ELF-1 (cell line): ENCODE measurements around the gene PLXNA3.
A peak's percentile ranks its signal among the peaks of the same experiment; 100 is the strongest.

ENCODE experiments used
- DNase-seq: peaks from one replicate; pipeline ENCODE4 v3.0.0-alpha.2; 2016; ENCODE audit warnings: low read depth, low spot score

The PLXNA3 gene

DNA sequence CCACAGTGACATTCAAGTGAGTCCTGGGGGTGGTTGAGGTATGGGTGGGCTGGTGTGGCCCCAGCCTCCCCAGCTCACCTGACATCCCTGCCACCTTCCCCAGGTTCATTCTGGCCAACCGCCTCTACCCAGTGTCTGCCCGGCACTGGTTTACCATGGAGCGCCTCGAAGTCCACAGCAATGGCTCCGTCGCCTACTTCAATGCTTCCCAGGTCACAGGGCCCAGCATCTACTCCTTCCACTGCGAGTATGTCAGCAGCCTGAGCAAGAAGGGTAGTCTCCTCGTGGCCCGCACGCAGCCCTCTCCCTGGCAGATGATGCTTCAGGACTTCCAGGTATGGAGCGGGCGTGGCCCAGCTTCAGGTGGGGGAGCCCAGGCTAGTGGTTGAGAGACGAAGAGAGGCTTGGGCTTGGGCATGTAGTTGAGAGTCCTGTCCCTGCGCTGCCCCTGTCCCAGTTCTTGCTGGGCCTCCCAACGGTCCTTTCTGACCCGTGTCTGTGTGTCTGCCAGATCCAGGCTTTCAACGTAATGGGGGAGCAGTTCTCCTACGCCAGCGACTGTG lies 22.8 kb upstream of the PLXNA3 start:
- DNase-seq, result no peak

DNA sequence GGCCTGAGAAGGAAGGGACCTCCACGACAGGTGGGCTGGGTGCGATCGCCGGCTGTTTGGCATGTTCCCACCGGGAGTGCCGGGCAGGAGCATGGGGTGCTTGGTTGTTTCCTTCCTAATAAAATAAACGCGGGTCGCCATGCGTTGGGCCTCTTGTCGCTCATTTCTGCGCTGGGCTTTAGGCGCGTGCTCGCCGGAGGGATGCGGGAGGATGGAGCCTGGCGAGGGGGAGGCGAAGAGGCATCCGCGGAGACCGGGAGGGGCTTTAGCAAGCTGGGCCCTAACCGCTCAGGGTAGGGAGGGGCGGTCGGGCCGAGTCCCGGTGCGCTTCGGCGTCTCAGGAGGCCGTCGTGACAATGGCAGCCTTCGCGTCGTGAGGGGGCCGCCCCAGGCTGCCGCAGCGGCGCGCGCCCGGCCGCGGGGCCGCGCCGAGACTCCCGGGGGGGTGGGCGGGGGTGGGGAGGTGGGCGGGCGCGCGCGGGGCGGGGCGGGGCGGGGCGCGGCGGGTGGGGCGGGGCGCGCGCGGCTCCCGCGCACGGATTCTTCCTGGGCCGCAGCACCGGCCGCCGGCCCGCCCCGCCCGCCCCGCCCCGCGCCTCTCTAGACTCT lies 21.6 kb upstream of the PLXNA3 start:
- DNase-seq, result peak; percentile 76

DNA sequence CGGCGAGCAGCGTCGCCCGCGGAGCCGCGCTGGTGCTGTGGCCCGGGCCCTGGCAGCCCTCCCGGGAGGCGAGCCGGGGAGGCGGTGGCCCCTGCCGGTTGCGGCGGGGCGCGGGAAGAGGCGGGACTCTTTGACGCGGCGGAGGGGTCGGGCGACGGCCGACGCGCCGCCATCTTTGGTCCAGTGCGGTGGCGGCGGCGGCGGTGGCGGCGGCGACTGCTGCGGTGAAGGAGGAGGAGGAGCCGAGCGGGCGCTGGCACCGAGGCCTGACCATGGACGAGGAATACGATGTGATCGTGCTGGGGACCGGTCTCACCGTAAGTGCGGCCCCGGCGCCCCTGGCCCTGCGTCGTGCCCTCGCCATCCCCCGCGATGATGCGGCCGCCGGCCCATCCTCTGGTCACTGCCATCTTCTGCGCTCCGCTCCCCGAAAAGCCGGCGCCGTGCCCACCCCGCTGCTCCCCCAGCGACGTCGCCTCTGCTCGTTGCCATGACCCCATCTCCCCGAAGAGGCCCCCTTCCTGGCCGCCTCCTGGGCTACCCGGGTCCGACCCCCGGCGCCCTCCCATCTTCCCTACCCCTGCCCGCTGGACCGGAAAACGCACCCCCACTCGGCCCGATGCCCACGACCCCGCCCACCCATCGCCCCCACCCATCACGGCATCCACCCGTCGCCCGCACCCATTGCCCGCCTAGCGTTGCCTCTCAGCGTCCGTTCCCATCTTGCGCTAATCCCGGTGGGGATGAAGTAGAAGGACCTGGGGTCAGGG lies 20.9 kb upstream of the PLXNA3 start, which contains the start of gene GDI1:
GDI1 (plus strand) TSS at position 172 of the 770 bp plus-strand sequence; CDS start at position 273, 101 bp downstream.
- DNase-seq, result peak; percentile 60

DNA sequence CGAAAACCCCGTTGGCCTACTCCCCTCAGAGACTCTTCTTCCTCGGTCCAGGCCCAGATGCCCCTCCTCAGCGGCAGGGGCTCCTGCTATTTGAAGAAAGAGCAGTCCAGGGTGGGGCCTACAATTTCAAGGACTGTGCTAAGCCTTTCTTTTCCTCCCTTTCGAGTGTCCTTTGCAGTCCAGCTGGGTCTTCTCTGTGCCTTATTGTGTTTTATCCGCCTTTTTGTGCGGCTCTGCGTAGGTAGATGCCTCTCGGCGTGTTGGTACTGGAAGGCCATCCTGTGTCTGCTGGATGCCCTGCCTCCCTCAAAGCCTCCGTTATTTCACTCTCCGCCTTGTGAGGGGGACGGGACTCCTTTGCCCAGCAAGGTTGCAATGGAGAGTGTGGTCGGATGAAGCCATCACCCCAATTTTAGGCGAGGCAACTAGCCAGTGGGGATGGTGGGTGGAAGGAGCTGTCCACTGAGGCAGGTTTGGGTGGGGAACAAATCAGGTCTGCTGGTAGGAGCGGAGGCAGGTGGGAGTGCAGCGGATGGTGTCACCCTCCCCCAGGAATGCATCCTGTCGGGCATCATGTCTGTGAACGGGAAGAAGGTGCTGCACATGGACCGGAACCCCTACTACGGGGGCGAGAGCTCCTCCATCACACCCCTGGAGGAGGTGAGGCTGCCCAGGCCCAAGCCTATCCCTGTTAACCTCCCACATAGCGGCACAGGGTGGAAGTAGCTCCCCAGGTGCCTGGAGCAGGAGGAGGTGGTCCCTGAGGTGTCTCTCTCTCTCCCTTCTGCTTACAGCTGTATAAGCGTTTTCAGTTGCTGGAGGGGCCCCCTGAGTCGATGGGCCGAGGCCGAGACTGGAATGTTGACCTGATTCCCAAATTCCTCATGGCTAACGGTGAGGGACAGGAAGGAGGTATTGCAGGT lies 19.8 kb upstream of the PLXNA3 start:
- no peak for DNase-seq

DNA sequence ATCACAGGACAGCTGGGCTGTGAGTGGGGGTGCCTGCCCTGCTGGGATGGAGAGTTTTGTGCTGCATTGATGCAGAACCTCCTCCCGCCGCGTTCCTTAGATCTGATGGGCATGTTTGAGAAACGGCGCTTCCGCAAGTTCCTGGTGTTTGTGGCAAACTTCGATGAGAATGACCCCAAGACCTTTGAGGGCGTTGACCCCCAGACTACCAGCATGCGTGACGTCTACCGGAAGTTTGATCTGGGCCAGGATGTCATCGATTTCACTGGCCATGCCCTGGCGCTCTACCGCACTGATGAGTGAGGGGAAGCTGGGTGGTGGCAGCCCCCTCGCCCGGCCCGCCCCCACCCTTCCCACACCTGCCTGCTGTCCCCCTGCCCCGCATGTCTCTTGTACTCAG lies 18.2 kb upstream of the PLXNA3 start:
- DNase-seq, result no peak

DNA sequence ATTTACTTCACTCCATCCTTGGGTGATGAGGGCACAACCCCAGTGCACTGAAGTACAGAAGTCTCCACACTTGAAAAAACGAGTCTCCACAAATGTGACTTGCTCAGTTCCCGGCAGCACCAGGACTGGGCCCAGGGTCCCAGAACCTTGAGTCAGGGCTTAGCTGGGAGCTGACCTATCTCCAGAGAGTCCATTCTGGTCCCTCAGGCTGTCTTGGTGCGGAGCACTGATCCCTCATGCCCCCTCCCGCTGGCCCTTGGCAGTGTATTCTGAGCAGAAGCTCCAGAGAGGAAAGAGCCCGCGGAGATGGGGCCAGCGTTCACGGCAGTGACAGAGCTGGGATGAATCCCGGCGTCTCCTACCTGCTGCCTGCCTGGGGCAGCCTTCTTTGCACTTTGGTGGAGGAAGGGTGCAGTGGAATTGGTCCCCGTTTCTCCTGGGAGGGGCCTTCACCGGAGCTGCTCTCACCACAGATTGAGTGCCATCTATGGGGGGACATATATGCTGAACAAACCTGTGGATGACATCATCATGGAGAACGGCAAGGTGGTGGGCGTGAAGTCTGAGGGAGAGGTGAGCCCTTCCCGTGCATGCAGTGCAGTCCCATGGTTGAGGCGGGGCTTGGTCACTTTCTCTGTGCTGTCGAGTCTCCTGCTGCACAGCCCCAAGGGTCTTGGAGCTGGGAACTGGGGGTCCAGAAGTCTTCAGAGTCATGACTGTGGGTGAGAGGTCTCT lies 17.3 kb upstream of the PLXNA3 start:
- DNase-seq, result no peak

DNA sequence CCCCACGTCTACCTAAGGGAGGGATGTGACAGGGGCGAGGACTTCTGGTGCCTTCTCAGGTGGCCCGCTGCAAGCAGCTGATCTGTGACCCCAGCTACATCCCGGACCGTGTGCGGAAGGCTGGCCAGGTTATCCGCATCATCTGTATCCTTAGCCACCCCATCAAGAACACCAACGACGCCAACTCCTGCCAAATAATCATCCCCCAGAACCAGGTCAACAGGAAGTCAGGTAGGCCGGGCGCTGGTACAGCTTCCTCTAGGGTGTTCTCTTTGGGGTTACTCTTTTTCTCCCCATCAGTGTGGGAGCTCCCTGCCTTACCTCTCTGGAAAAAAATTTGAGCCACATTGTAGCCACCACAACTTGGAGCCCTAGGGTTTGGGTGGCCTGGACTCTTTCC lies 16.5 kb upstream of the PLXNA3 start:
- DNase-seq, result no peak

DNA sequence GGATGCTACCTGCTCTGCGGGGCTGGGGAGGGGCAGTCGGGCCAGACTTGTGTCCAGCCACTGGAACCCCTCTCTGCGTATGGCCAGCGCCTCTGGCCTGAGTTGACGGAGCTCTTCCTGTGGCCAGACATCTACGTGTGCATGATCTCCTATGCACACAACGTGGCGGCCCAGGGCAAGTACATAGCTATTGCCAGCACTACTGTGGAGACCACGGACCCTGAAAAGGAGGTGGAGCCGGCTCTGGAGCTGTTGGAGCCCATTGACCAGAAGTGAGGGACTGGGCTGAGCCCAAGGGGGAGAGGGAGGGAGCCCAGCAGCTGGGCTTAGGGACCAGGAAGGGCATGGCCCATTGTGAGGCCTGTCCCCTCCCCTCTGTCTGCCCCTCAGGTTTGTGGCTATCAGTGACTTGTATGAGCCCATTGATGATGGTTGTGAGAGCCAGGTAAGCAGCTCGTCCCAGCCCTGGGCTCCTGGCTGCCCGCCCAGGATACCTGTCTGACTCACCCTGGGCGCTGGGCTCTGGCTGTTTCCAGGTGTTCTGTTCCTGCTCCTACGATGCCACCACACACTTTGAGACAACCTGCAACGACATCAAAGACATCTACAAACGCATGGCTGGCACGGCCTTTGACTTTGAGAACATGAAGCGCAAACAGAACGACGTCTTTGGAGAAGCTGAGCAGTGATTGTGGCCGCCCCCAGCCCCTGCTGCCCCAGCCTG lies 15.9 kb upstream of the PLXNA3 start:
- DNase-seq, result no peak

DNA sequence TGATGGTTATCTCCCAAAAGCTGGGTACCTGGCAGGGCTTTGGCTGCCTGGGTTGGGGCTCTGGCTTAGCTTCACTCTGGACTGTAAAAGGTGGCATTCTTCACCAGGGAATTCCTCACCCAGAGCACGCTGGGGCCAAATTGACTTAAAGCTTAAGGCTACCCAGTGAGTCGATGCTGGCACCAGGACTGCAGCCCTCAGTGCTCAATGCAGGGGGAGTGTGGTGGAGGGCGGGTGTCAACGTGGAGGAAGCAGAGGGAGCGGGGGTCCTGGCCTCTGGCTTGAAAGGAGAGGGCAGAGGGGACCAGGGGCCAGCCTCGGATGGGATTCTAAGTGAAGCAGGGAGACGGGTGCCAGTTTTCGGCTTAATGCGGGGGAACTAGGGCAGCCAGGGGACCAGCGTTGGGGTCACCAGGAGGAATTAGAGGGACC lies 14.6 kb upstream of the PLXNA3 start:
- DNase-seq, result peak; percentile 53

DNA sequence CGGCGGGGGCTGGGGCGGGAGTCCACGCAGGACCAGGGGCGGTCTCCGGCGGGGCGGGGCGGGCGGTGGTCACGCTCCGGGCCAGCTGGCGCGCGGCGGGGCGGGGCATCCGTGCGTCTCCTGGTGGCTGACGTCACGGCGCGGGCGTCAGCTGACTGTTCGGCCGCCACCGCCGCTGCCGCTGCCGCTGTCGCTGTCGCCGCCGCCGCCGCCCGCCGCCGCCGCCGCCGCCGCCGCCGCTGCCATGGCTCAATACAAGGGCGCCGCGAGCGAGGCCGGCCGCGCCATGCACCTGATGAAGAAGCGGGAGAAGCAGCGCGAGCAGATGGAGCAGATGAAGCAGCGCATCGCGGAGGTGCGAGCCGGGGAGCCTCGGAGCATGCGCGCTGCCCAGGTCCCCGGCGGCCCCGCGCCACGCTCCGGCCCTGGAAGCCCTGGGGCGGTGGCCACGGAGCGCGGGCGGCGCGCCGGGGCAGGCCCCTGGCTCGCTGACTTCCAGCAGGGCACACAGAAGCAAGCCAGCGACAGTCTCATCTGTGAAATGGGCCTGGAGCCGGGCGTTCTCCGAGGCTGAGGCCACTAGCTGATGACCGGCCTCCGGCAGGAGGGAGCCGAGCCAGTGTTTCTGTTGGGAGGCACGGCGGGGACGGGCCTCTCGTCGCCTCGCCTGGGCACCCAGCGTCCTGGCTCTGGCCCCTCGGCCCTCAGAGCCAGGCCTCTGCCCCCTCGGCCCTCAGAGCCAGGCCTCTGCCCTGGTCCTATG lies 13.9 kb upstream of the PLXNA3 start, which contains the start of gene FAM50A:
FAM50A (plus strand) TSS at position 150 of the 763 bp plus-strand sequence; CDS start at position 245, 95 bp downstream.
- no peak for DNase-seq

DNA sequence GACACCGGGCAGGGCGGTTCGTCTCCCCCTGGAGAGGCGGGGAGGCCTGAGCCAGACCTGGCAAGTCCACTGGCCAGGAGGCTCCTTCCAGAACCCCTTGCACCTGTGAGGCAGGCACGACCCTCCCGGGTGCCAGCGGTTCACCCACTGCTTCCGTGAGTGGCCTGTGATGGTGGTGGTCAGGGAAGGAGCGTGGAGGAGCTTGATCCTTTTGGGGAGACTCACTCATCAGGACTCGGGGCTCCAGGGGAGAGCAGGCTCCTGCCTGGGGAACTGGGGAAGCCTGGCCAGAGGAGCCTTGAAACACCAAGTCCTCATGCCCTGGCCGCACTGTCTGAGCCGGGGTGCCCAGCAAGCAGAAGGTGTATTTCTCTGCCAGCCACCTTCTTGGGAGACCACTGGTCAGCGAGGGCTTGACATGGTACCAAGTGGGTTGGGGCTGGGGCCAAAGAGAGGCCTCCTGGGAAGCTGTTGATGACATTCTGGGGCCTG lies 13.3 kb upstream of the PLXNA3 start:
- DNase-seq, result no peak

DNA sequence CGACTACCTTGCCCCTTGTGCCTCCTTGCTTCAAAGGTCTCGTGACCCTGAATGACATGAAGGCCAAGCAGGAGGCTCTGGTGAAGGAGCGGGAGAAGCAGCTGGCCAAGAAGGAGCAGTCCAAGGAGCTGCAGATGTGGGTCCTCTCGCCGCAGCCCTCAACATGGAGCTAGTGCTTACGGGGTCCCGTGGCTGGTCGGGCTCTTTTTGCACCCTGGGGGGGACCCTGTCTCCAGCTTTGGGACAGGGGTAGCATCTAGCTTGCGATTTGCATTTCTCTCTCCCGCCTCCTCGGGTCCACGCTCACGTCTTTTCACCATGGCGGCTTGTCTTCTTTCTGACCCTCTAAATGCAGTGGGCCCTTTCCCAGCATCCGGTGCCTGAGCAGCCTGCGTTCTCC lies 12.3 kb upstream of the PLXNA3 start:
- DNase-seq, result no peak

DNA sequence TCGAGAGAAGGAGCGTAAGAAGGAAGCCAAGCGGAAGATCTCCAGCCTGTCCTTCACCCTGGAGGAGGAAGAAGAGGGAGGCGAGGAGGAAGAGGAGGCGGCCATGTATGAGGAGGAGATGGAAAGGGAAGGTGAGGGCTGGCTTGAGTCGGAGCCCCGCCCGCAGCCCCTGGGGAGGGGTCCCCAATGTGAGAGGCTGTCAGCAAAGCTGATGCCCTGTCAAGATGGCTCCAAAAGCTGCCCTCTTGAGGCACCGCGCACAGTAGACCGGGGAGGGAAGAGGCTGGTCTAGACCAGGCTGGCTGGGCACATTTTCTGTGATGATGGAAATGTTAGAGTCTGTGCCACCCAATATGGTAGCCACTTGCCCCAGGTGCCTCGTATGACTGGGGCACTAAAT lies 11.7 kb upstream of the PLXNA3 start:
- no peak for DNase-seq

DNA sequence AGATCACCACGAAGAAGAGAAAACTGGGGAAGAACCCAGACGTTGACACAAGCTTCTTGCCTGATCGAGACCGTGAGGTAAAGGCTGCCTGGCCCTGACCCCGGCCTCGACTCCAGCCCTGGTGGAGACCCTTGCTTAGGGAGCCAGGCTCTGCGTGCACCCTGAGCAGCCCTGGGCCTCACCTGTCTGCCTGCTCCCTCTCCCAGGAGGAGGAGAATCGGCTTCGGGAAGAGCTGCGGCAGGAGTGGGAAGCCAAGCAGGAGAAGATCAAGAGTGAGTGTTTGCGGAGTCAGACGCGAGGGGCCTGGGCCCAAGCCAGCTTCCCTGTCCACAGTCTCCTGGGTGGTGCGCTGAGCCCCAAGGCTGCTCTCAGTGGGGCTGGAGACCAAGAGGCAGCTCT lies 9.6 kb upstream of the PLXNA3 start:
- no peak for DNase-seq

DNA sequence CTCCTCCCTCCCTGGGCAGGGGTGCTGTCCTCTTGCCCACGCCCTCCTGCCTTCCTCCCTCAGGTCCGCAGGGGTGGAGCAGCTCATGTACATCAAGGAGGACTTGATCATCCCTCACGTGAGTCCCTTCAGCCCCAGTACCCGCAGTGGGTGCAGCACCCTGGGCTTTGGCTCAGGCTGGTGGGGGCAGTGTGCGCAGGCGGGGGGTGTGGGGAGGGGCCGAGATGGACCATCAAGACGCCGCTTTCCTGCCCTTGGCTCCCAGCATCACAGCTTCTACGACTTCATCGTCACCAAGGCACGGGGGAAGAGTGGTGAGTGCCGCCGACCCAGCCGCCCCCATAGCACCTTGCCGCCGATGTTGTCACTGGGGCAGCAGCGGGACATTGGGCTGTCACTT lies 8.5 kb upstream of the PLXNA3 start:
- DNase-seq, result no peak

DNA sequence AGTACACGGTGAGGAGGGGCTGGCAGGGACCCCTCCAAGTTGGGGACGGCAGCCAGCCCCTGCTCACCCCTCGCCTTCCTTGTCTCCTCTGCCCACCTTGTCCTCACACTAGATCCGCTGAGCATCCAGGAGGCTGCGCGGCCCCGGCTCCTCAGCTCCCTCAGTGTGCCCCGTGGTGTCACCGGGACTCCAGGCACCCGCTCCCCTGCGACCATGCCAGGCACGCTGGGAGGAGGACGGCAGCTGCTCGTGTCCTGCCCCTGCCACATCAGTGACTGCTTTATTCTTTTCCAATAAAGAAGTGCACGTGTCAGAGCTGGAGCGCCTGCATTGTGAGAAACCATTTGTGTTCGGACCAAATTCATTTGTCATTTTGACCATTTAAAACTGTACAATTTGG lies 7.8 kb upstream of the PLXNA3 start:
- DNase-seq, result no peak

DNA sequence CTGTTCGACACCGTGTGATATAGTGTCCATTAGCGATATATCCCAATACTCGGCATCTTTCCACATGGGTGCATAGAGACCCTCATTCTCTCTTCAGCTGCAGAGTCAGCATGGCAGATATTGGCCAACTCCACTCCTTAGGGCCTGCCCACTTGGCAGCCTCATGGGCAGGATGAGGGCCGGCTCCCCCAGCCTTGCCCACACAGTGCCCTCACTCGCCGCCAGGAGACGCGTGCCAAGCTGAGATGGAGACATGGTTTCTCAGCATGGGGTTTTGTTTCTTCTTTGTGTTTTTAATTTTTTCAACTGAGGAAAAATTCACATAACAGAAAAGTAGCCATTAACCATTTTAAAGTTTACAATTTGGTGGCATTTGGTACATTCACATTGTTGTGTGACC lies 5.3 kb upstream of the PLXNA3 start:
- no peak for DNase-seq

DNA sequence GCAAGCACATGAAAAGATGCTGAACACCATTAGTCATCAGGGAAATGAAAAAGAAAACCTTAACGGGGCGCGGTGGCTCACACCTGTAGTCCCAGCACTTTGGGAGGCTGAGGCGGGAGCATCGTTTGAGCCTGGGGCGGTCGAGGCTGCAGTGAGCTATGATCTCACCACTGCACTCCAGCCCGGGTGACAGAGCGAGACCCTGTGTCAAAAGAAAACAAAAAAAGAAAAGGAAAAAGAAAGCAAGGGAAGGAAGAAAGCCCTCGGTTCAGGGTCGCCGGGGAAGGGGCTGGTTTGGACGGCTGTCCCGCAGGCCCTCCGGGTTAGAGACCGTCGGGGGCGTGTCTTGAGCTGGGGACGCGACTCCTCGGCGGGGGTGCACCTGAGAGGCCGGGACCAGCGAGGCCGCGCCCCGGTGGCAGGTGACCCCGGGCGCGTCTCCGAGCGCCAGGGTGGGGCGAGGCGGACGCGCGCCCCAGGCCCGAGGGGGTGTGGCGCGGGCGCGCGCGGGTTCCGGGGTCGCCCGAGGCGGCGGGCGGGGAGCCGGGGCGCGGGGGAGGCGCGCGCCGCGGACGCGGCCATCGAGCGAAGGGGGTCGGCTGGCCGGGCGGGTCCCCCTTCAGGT lies 478 bp upstream of the PLXNA3 start:
- DNase-seq, result peak; percentile 65
